PC-9 (cell line): ENCODE data around the gene INVS. TPM values are rescaled to one million over a fixed set of nuclear protein-coding genes. Genes with fewer than 3 reads are reported as not detected.

ENCODE experiments used
- BruUV-seq: library from RNA; stranded (reverse); fragments of 400-500 nt; replicated peaks from 2 replicates; lab custom pipeline; 2021; lab: Mats Ljungman, UMichigan
- CTCF ChIA-PET: fragments of 300-600 bp; sonication (Branson Sonifier 250); formaldehyde crosslinking; loops from one replicate; lab custom pipeline; 2022; ENCODE audit warnings: antibody characterized with exemption; lab: Charles Lee
- POLR2A ChIA-PET: fragments of 300-600 bp; sonication (Branson Sonifier 250); formaldehyde crosslinking; loops from one replicate; lab custom pipeline; 2022; ENCODE audit warnings: antibody characterized with exemption; ENCODE audit not compliant: unreplicated experiment; lab: Charles Lee
- DNase-seq, 2 experiments: peaks; one replicate each; pipeline versions ENCODE4 v3.0.0 to v3.0.0-alpha.2; 2015 to 2022; ENCODE audit warnings: mixed read lengths in 1 of 2
- H2AFZ ChIP-seq: fragments of 200-600 bp; sonication (generic); 2 replicates; pipeline ENCODE4 v1.8.1; 2017; ENCODE audit warnings: antibody characterized with exemption
- H3F3A ChIP-seq: fragments of 200-600 bp; sonication (generic); 2 replicates; pipeline ENCODE4 v1.8.1; 2017; ENCODE audit warnings: antibody characterized with exemption, mild to moderate bottlenecking, low read depth; ENCODE audit not compliant: insufficient read depth
- H3K27ac ChIP-seq: fragments of 200-600 bp; sonication (generic); 2 replicates; pipeline ENCODE4 v1.6.1; 2016; ENCODE audit warnings: mixed run types
- H3K27me3 ChIP-seq: fragments of 200-600 bp; sonication (generic); 2 replicates; pipeline ENCODE4 v1.6.1; 2016; ENCODE audit warnings: low read depth, mixed run types; ENCODE audit not compliant: insufficient read depth
- H3K36me3 ChIP-seq: fragments of 200-600 bp; sonication (generic); 2 replicates; pipeline ENCODE4 v1.6.1; 2016; ENCODE audit warnings: low read depth, mixed run types
- H3K4me1 ChIP-seq: fragments of 200-600 bp; sonication (generic); replicated peaks from 2 replicates; pipeline ENCODE4 v1.6.1; 2016; ENCODE audit warnings: mixed run types; ENCODE audit not compliant: insufficient read depth
- H3K4me2 ChIP-seq: fragments of 200-600 bp; sonication (generic); 2 replicates; pipeline ENCODE4 v1.6.1; 2017; ENCODE audit warnings: mixed run types
- H3K4me3 ChIP-seq: fragments of 200-600 bp; sonication (generic); 2 replicates; pipeline ENCODE4 v1.6.1; 2016; ENCODE audit warnings: mixed run types
- H3K79me2 ChIP-seq: fragments of 200-600 bp; sonication (generic); 2 replicates; pipeline ENCODE4 v1.6.1; 2017; ENCODE audit warnings: low read depth, mixed run types
- H3K9me2 ChIP-seq: fragments of 200-600 bp; sonication (generic); 2 replicates; pipeline ENCODE4 v1.8.1; 2017; ENCODE audit warnings: mild to moderate bottlenecking; ENCODE audit not compliant: insufficient read depth
- H3K9me3 ChIP-seq: fragments of 200-600 bp; sonication (generic); 2 replicates; pipeline ENCODE4 v1.8.1; 2016; ENCODE audit warnings: low read depth; ENCODE audit not compliant: insufficient read depth
- H4K20me1 ChIP-seq: fragments of 200-600 bp; sonication (generic); 2 replicates; pipeline ENCODE4 v1.8.1; 2017; ENCODE audit not compliant: insufficient read depth
- CTCF ChIP-seq: fragments of 200-600 bp; sonication (generic); conservative IDR thresholded peaks from 2 replicates; pipeline ENCODE4 v1.6.1; 2017; ENCODE audit warnings: mixed run types, antibody characterized with exemption, mild to moderate bottlenecking, moderate library complexity
- EZH2 ChIP-seq: fragments of 200-600 bp; sonication (generic); IDR thresholded peaks from 2 replicates; pipeline ENCODE4 v1.8.0; 2017; ENCODE audit warnings: antibody characterized with exemption, low read depth
- intact Hi-C: fragments of 100-400 bp; cut with micrococcal nuclease; formaldehyde crosslinking; loops from one replicate; pipeline ENCODE4 v1.10.0; 2022; ENCODE audit not compliant: unreplicated experiment
- total RNA-seq: library from RNA; stranded (reverse); gene quantifications from 2 replicates; pipeline ENCODE4 v1.2.3, GENCODE V29; 2021

Gene INVS
- total RNA-seq, 1 experiment from 2014 or later: 24.0 TPM

- H3K36me3 ChIP-seq: no peaks in the 10 kb centered on the region
- H3K27ac ChIP-seq: no peak overlapping the region
- no peak overlapping the region for H3K4me3 ChIP-seq
- H3K9me3 ChIP-seq: no peaks in the 10 kb centered on the region
- H3K27me3 ChIP-seq: no peaks in the 10 kb centered on the region
- H3K4me1 ChIP-seq: no peaks in the 10 kb centered on the region
- ChIA-PET POLR2A (no interaction called here), CTCF (no interaction called here)
- no peak overlapping the region for H2AFZ ChIP-seq
- H3K4me2 ChIP-seq: no peak overlapping the region
- BruUV-seq: no TSS peak
- H4K20me1 ChIP-seq: no peaks in the 10 kb centered on the region
- H3K9me2 ChIP-seq: no peaks in the 10 kb centered on the region
- intact Hi-C loops: no loop called here
- no peak for TF ChIP-seq CTCF
- TF ChIP-seq EZH2: no peak
- DNase-seq: no peak
- H3F3A ChIP-seq: no peaks in the 10 kb centered on the region
- no peaks in the 10 kb centered on the region for H3K79me2 ChIP-seq
These were observed 68.1 kb downstream of the INVS start for GRCh38 chr9:100167176-100167575.

GRCh38 chr9:100167915-100168654 lies 69.0 kb downstream of the INVS start:
- no peak overlapping the region for H3K4me2 ChIP-seq
- no peak for DNase-seq
- no peak overlapping the region for H3K27ac ChIP-seq
- H4K20me1 ChIP-seq: no peaks in the 10 kb centered on the region
- no peaks in the 10 kb centered on the region for H3K4me1 ChIP-seq
- BruUV-seq: no TSS peak
- POLR2A ChIA-PET: interaction anchor here (0.6 kb wide), 1 partner anchor 253 kb away, joined by 3 read pairs; no protein-coding TSS in a partner anchor
- no peaks in the 10 kb centered on the region for H3K36me3 ChIP-seq
- TF ChIP-seq CTCF: no peak
- no peak for TF ChIP-seq EZH2
- H3K9me2 ChIP-seq: no peaks in the 10 kb centered on the region
- intact Hi-C loops: no loop called here
- H3K4me3 ChIP-seq: no peak overlapping the region
- no peaks in the 10 kb centered on the region for H3K9me3 ChIP-seq
- CTCF ChIA-PET: no interaction called here
- no peak overlapping the region for H2AFZ ChIP-seq
- H3K27me3 ChIP-seq: no peaks in the 10 kb centered on the region
- no peaks in the 10 kb centered on the region for H3F3A ChIP-seq
- H3K79me2 ChIP-seq: no peaks in the 10 kb centered on the region

GRCh38 chr9:100170085-100170484 lies 71.0 kb downstream of the INVS start:
- no TSS peak for BruUV-seq
- H3K36me3 ChIP-seq: no peaks in the 10 kb centered on the region
- H3K79me2 ChIP-seq: no peaks in the 10 kb centered on the region
- ChIA-PET CTCF (interaction anchor here (0.7 kb wide), 1 partner anchor 398 kb away, joined by 3 read pairs; no protein-coding TSS in a partner anchor), POLR2A (interaction anchor here (0.7 kb wide), 1 partner anchor 63 kb away, joined by 7 read pairs; no protein-coding TSS in a partner anchor)
- H3K27me3 ChIP-seq: no peaks in the 10 kb centered on the region
- H3K4me2 ChIP-seq: no peak overlapping the region
- no peak overlapping the region for H3K4me3 ChIP-seq
- no peak for DNase-seq
- H3F3A ChIP-seq: no peaks in the 10 kb centered on the region
- H3K4me1 ChIP-seq: no peaks in the 10 kb centered on the region
- H3K9me2 ChIP-seq: no peaks in the 10 kb centered on the region
- intact Hi-C loops: no loop called here
- no peaks in the 10 kb centered on the region for H4K20me1 ChIP-seq
- no peak overlapping the region for H2AFZ ChIP-seq
- H3K9me3 ChIP-seq: no peaks in the 10 kb centered on the region
- TF ChIP-seq EZH2 (no peak), CTCF (no peak)
- H3K27ac ChIP-seq: no peak overlapping the region
